Caco-2 (cell line): ENCODE measurements around the gene OVOL2. TPM values are rescaled to one million over a fixed set of nuclear protein-coding genes. Genes with fewer than 3 reads are reported as not detected.

Source experiments
- BruUV-seq: library from RNA; stranded (reverse); fragments of 400-500 nt; replicated peaks from 2 replicates; lab custom pipeline; 2021; lab: Mats Ljungman, UMichigan
- CTCF ChIA-PET: fragments of 300-600 bp; sonication (Branson Sonifier 250); formaldehyde crosslinking; loops from one replicate; lab custom pipeline; 2022; ENCODE audit warnings: antibody characterized with exemption; lab: Charles Lee
- POLR2A ChIA-PET: fragments of 300-600 bp; sonication (Branson Sonifier 250); formaldehyde crosslinking; loops from one replicate; lab custom pipeline; 2022; ENCODE audit warnings: antibody characterized with exemption; lab: Charles Lee
- DNase-seq, 2 experiments: peaks; one replicate each; pipeline versions ENCODE4 v3.0.0 to v3.0.0-alpha.2; 2020 to 2022
- H3K27me3 ChIP-seq: replicated peaks from 2 replicates; pipeline ENCODE4 v1.6.0; 2011; ENCODE audit warnings: low read length; ENCODE audit not compliant: control insufficient read depth, insufficient read depth
- H3K36me3 ChIP-seq: 2 replicates; pipeline ENCODE4 v1.5.1; 2011; ENCODE audit warnings: low read length; ENCODE audit not compliant: control insufficient read depth, insufficient read depth
- H3K4me1 ChIP-seq: fragments of 250-450 bp; sonication (Bioruptor Pico); 2 replicates; pipeline ENCODE4 v1.5.1; 2020; ENCODE audit warnings: mild to moderate bottlenecking
- H3K4me3 ChIP-seq: 2 replicates; pipeline ENCODE4 v1.5.1; 2011; ENCODE audit warnings: low read depth, mild to moderate bottlenecking, control low read depth, low read length
- H3K9me3 ChIP-seq: fragments of 250-450 bp; sonication (Bioruptor Pico); 2 replicates; pipeline ENCODE4 v1.5.1; 2020; ENCODE audit warnings: mild to moderate bottlenecking, moderate library complexity
- H3K27ac Mint-ChIP-seq: one replicate; pipeline ENCODE4 v1.8.0; 2022; ENCODE audit warnings: mixed read lengths; ENCODE audit not compliant: unreplicated experiment
- H3K27me3 Mint-ChIP-seq: one replicate; pipeline ENCODE4 v1.8.0; 2022; ENCODE audit warnings: mixed read lengths; ENCODE audit not compliant: insufficient read depth, unreplicated experiment
- H3K36me3 Mint-ChIP-seq: one replicate; pipeline ENCODE4 v1.8.0; 2022; ENCODE audit warnings: mild to moderate bottlenecking, mixed read lengths; ENCODE audit not compliant: insufficient read depth, unreplicated experiment
- H3K4me1 Mint-ChIP-seq: one replicate; pipeline ENCODE4 v1.8.0; 2022; ENCODE audit warnings: low read depth, mixed read lengths; ENCODE audit not compliant: unreplicated experiment
- H3K4me3 Mint-ChIP-seq: one replicate; pipeline ENCODE4 v1.8.0; 2022; ENCODE audit warnings: mild to moderate bottlenecking, moderate library complexity, mixed read lengths; ENCODE audit not compliant: unreplicated experiment
- H3K9me3 Mint-ChIP-seq: one replicate; pipeline ENCODE4 v1.8.0; 2022; ENCODE audit warnings: mixed read lengths; ENCODE audit not compliant: unreplicated experiment
- CTCF ChIP-seq, 2 experiments: fragments of 200-600 bp in 1 of 2; IDR thresholded peaks; 1 replicate in 1 of 2; 2 replicates in 1 of 2; pipeline versions ENCODE4 v1.5.1 to v1.8.0; 2011 to 2022; ENCODE audit warnings: antibody characterized with exemption in 1 of 2, control low read depth in 1 of 2, inconsistent platforms in 1 of 2, low read depth in 1 of 2, low read length in 1 of 2, mild to moderate bottlenecking in 1 of 2, moderate library complexity in 1 of 2; ENCODE audit not compliant: insufficient read depth in 1 of 2, severe bottlenecking in 1 of 2, unreplicated experiment in 1 of 2
- intact Hi-C: fragments of 100-400 bp; cut with micrococcal nuclease; formaldehyde crosslinking; loops from one replicate; pipeline ENCODE4 v1.10.0; 2022; ENCODE audit not compliant: unreplicated experiment
- total RNA-seq: library from RNA; stranded (reverse); gene quantifications from 2 replicates; pipeline ENCODE4 v1.2.3, GENCODE V29; 2022

OVOL2 gene
- total RNA-seq, 1 experiment from 2014 or later = 8.8 TPM

GRCh38 chr20:18057994-18058349 lies 256 bp upstream of the OVOL2 start:
- Histone ChIP-seq H3K36me3 (no peaks in the 10 kb centered on the region), H3K27me3 (no peaks in the 10 kb centered on the region), H3K4me1 (peaks cover 24% of the 10 kb centered on the region), H3K4me3 (peak overlapping the region; percentile 83), H3K9me3 (no peaks in the 10 kb centered on the region)
- no peaks in the 10 kb centered on the region for H3K9me3 Mint-ChIP-seq
- no peak for DNase-seq
- no TSS peak for BruUV-seq
- peaks cover 21% of the 10 kb centered on the region for H3K4me1 Mint-ChIP-seq
- no peaks in the 10 kb centered on the region for H3K27me3 Mint-ChIP-seq
- peaks cover 25% of the 10 kb centered on the region for H3K36me3 Mint-ChIP-seq
- no peak for TF ChIP-seq CTCF (IDR thresholded peaks at IDR 0.05; ENCODE audit: insufficient read depth in 1 of 2, low read depth in 1 of 2, low read length in 1 of 2, severe bottlenecking in 1 of 2, unreplicated experiment in 1 of 2)
- ChIA-PET CTCF (interaction anchor here (0.6 to 0.7 kb wide), 2 partner anchors 51 to 80 kb away, joined by 3 read pairs; no protein-coding TSS in a partner anchor), POLR2A (interaction anchor here (0.6 to 0.7 kb wide), 3 partner anchors 40 to 565 kb away, joined by 3 to 4 read pairs (median 4); no protein-coding TSS in a partner anchor)
- H3K4me3 Mint-ChIP-seq = peak overlapping the region; percentile 85
- intact Hi-C loops = loop anchor here (2.0 to 10.0 kb wide), 3 partner anchors 25 to 217 kb away; no protein-coding TSS in a partner anchor
- peak overlapping the region; percentile 83 for H3K27ac Mint-ChIP-seq

GRCh38 chr20:18056174-18057100 lies 1.3 kb downstream of the OVOL2 start:
- DNase-seq = peak; percentile 49 to 63
- ChIA-PET POLR2A (no interaction called here), CTCF (no interaction called here)
- H3K4me1 Mint-ChIP-seq = peaks cover 29% of the 10 kb centered on the region
- peaks cover 30% of the 10 kb centered on the region for H3K4me1 ChIP-seq
- peak overlapping the region; percentile 83 for H3K4me3 ChIP-seq
- H3K9me3 ChIP-seq = no peaks in the 10 kb centered on the region
- BruUV-seq = no TSS peak
- no peaks in the 10 kb centered on the region for H3K27me3 Mint-ChIP-seq
- peak overlapping the region; percentile 85 for H3K4me3 Mint-ChIP-seq
- H3K9me3 Mint-ChIP-seq = no peaks in the 10 kb centered on the region
- no peaks in the 10 kb centered on the region for H3K36me3 ChIP-seq
- H3K27me3 ChIP-seq = no peaks in the 10 kb centered on the region
- intact Hi-C loops = loop anchor here (10.0 kb wide), 1 partner anchor 218 kb away; no protein-coding TSS in a partner anchor
- H3K36me3 Mint-ChIP-seq = peaks cover 25% of the 10 kb centered on the region
- TF ChIP-seq CTCF (IDR thresholded peaks at IDR 0.05; ENCODE audit: insufficient read depth in 1 of 2, low read depth in 1 of 2, low read length in 1 of 2, severe bottlenecking in 1 of 2, unreplicated experiment in 1 of 2) = no peak
- H3K27ac Mint-ChIP-seq = no peak overlapping the region

- H3K4me1 ChIP-seq = peaks cover 30% of the 10 kb centered on the region
- H3K27me3 Mint-ChIP-seq = no peaks in the 10 kb centered on the region
- H3K27ac Mint-ChIP-seq = no peak overlapping the region
- no TSS peak for BruUV-seq
- intact Hi-C loops = loop anchor here (10.0 kb wide), 1 partner anchor 220 kb away; no protein-coding TSS in a partner anchor
- CTCF ChIA-PET = no interaction called here
- POLR2A ChIA-PET = no interaction called here
- no peaks in the 10 kb centered on the region for H3K9me3 Mint-ChIP-seq
- H3K9me3 ChIP-seq = no peaks in the 10 kb centered on the region
- peaks cover 29% of the 10 kb centered on the region for H3K4me1 Mint-ChIP-seq
- TF ChIP-seq CTCF (IDR thresholded peaks at IDR 0.05; ENCODE audit: insufficient read depth in 1 of 2, low read depth in 1 of 2, low read length in 1 of 2, severe bottlenecking in 1 of 2, unreplicated experiment in 1 of 2) = no peak
- H3K36me3 ChIP-seq = no peaks in the 10 kb centered on the region
- no peak for DNase-seq
- H3K36me3 Mint-ChIP-seq = peaks cover 25% of the 10 kb centered on the region
- H3K4me3 ChIP-seq = no peak overlapping the region
- H3K27me3 ChIP-seq = no peaks in the 10 kb centered on the region
- peak overlapping the region; percentile 85 for H3K4me3 Mint-ChIP-seq
Observed at GRCh38 chr20:18055261-18055660, 2.5 kb downstream of the OVOL2 start.
